Measurements from ENCODE around the gene TNIK. TPM values are rescaled to one million over a fixed set of nuclear protein-coding genes. Genes with fewer than 3 reads are reported as not detected.
"Not testable (repeated sequence)": the region's sequence is repeated elsewhere in the genome, so short reads cannot be mapped to it uniquely, and the experiment has no call there.

Gene TNIK
- polyA plus RNA-seq, 3 donors: 16.5 to 22.3 (median 18.0) TPM

DNA sequence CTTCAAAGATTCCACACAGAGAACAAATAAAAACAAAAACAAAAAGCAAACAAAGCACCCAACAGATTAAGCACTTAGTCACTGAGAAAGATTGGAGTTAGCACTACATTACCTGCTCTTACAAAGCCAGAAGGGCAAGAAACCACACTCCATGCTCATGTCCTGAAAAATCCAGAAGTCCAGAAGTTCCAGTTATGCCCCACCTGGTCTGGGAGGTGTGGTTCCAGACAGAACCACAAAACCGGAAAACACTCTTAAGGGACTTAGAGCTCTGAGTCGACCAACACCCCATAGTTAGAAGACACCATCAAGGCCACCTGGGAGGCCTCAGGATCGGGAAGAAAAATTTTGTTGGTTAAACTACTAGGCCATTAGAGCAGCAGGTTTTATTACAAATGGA, 88.9 kb downstream of the TNIK start:
- DNase-seq (ENCODE audit: low read depth in 3 of 3, low spot score in 2 of 3): no peak

DNA sequence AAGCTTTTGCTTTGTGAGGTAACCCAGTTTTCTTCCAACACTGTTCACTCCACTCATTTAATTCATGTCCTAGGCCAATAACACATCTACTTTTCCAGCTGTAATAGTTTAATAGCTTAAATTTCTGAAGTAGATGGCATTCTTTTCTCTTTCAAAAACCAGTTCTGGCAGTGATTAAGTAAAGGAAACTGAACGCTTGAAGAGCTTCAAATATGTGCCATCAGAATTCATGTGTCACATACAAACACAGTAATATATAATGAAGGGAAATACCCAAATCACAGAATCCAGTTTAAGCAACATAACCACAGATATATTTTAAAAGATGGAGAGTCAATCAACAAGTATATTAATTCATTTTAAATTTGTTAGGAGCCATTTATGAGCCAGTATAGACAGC, 91.0 kb downstream of the TNIK start:
- no peak for DNase-seq (ENCODE audit: low read depth in 3 of 3, low spot score in 2 of 3)

DNA sequence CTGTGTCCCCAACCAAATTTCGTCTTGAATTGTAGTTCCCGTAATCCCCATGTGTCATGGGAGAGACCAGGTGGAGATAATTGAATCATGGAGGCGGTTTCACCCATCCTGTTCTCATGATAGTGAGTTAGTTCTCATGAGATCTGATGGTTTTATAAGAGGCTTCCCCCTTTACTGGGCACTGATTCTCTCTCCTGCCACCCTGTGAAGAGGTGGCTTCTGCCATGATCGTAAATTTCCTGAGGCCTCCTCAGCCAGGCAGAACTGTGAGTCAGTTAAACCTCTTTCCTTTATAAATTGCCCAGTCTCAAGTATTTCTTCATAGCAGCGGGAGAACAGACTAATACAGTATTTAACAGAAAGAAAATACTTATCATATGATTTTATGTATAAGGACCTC, 93.5 kb downstream of the TNIK start:
- not testable (repeated sequence) for DNase-seq (ENCODE audit: low read depth in 3 of 3, low spot score in 2 of 3)

DNA sequence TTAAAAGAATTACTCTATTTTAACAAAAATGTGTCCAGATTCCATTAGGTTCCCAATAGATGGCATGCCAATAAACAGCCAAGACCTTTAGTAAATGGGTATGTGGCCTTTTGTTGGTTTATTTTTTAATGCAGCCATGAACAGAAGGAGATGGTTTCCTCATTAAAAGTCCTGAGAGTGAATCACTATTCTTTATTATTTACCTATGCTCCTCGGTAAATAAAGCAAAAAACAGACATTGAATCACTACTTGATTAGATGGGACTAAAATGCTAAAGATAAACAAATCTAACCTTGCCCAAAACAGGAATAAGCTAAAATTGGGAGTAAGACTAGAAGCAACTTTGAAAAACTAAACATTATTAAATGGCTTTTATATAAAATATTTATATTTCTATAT, 94.2 kb downstream of the TNIK start:
- no peak for DNase-seq (ENCODE audit: low read depth in 3 of 3, low spot score in 2 of 3)

DNA sequence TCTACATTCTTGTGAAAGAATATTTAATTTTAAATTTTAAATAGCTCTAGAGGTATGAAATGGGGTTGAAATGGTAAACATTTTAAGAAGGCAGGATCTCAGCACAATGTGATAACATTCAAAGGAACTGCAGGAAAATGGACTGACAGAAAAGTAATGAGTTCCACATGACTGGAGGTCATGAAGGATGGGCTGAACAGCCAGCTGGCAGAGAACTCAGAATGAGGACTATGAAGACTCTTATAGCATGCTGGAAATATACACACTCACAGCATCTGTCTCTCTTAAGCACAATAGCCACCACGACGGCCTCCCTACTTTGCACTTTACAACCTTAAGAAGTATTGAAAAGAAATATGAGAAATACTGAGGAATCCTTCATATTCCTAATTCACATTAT, 94.7 kb downstream of the TNIK start:
- no peak for DNase-seq (ENCODE audit: low read depth in 3 of 3, low spot score in 2 of 3)

DNA sequence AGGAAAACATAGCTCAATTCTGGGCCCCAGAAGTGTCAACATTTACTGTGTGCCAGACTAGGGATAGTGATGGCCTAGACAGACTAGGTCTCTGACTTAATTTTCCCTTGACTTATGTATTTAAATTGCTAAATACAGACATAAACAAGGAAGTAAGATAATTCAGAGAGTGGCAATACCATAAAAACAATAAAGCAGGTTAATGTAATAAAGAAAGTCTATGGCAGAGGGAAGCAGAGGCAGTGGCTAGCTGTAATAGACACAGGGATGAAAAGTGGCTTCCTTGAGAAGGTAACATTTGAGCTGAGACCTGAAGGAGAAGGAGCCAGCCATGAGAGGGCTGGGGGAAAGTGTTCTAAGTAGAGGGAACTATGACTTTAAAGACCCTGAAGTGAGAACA, 95.7 kb downstream of the TNIK start:
- no peak for DNase-seq (ENCODE audit: low read depth in 3 of 3, low spot score in 2 of 3)

DNA sequence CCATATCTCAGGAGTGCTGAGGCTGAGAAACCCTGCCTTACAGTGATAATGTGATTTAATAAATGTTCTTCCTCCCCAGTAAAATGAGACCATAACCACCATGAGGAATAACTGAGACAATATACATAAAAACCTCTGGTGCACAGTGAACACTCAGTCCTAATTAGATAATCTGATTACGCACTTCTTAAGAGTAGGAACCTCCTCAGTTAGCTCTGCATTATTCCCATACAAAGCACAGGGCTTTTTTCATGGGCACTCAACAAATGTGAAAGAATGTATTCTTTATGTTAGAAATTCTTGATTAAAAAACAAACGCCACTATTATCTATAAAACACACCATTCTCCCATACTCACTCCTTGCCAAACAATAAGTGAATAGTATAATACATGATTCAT, 97.0 kb downstream of the TNIK start:
- no peak for DNase-seq (ENCODE audit: low read depth in 3 of 3, low spot score in 2 of 3)

DNA sequence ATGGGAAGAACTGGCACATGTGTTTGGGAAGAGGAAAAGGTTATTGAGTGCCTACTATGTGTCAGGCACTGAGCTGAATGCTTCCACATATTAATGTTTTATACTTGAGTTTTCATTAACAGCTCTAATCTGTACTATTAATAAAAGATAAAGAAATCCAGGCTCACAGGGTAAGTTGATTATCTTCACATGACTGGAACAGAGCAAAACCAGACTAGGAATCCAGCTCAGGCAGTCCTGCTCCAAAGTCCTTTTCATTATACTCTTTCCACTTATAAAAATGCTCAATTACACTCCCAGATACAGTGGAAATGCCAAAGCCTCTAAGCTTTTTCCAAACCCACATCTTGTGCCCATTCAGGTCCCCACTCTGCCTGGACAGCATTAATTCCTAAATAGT, 97.6 kb downstream of the TNIK start:
- DNase-seq (ENCODE audit: low read depth in 3 of 3, low spot score in 2 of 3): no peak

DNA sequence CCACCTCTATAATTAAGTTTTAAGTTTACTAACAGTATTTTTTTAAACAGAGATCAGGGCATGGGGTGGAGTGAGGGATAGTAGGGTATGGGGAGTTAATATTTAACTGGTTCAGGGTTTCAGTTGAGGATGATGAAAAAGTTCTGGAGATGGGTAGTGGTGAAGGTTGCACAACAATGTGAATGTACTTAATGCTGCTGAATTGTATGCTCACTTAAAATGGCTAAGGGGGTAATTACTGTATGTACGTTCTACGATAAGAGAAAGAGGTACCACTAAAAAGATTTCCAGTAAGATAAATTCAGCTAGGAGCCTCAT, 101.4 kb downstream of the TNIK start:
- DNase-seq (ENCODE audit: low read depth in 3 of 3, low spot score in 2 of 3): no peak

DNA sequence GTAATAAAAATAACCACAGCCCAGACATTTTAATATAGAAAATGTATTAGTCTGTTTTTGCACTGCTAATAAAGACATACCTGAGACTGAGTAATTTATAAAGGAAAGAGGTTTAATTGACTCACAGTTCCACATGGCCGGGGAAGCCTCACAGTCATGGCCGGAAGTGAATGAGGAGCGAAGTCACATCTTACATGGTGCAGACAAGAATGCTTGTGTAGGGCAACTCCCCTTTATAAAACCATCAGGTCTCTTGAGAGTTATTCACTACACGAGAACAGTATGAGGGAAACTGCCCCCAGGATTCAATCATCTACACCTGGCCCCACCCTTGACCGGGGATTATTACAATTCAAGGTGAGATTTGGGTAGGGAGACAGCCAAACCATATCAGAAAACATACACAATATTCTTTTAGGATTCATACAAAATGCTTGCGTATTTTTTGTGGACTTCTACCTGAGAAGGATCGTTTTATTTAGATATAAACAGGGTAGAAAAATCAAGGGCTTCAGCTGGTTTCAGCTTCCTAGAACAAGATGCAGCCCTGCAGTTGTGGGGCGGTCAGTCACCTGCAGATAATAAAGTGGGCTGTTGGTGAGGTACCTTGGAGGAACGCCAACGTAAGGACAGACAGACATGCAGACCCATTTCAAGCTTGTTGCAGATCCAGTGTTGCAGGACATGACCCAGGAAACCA, 101.9 kb downstream of the TNIK start:
- DNase-seq (ENCODE audit: low read depth in 3 of 3, low spot score in 2 of 3): no peak

DNA sequence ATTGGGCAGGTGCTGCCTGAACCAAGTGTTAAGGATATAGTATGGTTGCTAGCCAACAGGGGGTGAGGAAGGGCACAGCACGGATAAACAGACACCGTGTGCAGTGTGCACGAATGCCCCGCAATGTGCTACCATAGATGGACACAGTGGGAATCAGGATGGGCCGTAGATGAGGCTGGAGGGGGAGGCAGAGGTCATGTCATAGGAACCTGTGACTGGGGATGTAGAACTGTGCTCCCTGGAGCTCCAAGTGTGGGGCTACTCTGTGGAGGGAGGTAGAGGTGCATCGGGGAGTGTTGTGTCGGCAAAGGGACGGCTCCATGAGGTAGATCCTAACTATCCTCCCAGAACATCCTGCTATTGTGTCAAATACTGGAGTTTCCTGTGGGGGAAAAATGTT, 102.5 kb downstream of the TNIK start:
- DNase-seq (ENCODE audit: low read depth in 3 of 3, low spot score in 2 of 3): no peak

DNA sequence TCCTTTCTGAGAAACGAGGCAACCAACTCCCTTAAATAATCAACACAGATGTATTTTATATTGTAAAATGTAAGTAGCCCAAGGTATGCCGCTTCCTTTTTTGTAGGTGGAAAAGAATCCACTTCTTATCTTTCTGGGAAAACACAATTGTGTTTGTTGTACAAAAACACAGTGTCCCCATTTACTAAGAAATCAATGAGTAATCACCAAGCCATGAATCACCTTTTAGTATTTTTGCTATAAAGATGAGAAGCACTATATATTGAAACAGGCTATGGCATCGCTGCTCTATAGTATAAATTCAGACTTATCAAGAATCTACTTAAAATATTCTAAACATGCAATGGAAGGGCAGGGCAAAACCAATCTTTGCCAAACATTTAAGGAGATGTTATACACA, 104.0 kb downstream of the TNIK start:
- DNase-seq (ENCODE audit: low read depth in 3 of 3, low spot score in 2 of 3): no peak

DNA sequence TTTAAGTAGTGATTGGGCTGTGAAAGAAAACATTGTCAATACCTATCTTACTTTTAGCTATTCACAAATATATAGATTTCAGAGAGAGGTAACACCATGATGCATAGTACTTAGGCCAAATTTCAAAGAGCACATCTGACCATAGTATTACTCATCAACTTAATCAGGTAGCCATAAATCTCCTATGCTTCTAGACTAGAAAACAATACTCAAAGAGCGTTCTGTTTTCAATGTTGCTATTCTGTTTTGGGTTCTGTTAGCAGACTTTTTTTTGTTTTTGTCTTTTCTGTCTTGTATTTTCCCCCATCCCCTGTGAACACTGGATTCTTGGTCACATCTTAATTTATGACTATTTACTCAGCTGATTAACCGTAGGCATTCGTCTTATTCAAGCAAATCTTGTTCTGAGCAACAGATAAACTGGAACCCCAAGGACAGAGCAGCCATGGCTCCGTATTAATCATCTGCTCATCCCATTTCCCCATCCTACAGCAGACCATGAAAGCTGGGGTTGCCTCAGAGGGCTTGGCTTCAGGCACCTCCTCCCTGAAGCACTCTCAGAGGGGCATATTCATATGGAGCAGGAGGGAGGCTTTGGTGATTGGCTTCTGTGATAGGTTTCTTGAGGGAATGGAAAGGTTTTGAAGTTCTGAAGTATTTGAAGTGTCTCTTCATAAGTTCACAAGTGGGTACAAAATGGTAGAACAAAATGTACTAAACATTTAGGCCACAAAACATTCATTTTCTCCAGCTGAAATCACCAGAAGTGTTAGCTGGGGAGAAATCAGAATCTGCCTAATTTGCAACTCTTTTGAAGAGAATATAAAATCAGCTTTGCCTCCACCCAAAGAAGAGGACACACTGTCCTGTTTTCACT, 105.3 kb downstream of the TNIK start:
- no peak for DNase-seq (ENCODE audit: low read depth in 3 of 3, low spot score in 2 of 3)

DNA sequence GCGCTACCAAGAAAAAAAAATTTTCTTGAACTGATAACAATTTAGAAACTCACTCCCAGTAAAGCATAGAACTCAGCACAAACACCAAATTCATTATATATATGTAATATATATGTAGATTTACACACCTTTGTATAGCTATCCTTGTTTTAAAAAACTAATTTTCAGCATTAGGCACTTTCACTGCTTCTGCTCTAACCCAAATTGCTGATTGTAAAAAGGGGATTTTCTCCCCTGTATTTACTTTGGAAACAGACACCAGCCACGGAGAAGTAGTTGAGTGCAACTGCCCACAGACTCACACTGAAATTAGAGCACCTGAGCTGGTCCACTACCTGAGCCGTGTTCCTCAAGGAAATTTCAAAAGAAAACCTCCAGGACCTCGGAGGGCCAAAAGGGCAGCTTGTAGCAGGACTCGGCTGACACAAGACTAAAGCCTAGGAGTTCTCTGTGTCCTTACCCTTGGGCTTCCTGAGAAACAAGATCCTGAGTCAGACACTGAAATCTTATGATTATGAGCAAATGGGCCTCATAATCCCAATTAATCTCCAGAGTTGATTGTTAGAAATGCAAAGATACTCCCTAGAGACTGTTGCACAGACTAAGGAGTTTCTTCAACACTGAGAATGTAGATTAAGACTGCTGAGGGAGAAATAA, 106.0 kb downstream of the TNIK start:
- no peak for DNase-seq (ENCODE audit: low read depth in 3 of 3, low spot score in 2 of 3)

DNA sequence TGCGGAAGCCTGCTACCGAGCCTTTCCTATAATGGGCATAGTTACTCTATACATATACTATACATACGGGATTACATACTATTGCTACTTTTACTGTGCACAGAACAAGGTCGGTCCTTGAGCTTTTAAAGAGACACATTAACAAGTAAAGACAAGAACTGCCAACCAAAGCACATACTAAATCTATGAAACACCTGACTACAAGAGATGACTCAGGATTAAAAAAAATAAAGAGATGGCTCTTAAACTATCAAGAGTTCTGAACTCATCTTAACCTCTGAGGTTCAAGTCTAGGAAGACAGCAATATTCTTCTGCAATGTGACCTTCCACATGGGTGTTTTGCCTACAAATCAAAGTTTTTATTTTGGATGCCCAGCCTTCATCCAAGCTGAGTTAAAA, 106.8 kb downstream of the TNIK start:
- no peak for DNase-seq (ENCODE audit: low read depth in 3 of 3, low spot score in 2 of 3)

DNA sequence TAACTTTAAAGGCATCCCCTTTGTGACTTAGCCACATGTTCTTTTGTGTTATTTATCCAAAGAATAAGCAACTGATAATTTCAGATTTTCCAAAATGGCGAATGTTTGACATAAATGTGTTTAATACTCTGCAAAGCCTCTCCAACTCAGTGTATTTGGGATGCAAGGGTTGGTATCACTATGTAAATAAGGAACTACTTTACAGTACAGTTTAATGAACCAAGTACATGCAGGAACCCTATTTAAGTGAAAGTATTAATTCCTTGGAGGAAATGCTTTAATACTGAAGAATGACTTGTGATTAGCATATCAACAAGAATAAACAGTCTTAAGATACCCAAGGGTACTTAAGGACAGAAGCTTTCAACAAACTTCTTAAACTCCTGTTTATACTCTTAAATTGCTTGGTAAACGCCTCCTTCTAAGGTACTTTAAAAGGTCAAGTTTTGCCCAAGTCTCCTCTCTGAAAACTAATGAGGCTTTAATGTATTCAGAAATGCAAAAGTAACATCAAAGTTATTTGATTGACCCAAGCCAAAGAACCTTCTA, 107.7 kb downstream of the TNIK start:
- no peak for DNase-seq (ENCODE audit: low read depth in 3 of 3, low spot score in 2 of 3)

DNA sequence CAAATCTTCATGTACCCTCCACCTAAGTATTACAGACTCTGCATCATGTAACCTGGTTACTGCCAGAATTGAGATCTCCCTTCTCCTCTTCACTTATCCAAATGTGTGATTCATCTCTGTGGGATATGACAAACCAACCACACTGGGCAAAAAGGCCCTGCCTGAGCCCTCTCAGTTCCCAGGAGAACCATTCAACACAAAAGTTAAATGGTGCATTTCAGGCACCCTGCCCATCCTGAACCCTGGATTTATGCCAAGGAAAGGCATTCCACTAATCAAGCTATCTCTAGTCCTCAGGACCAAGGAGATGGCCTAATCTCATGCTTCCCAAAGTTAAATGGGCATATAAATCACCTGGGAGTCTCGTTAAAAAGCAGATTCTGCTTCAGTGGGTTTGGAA, 108.5 kb downstream of the TNIK start:
- no peak for DNase-seq (ENCODE audit: low read depth in 3 of 3, low spot score in 2 of 3)

DNA sequence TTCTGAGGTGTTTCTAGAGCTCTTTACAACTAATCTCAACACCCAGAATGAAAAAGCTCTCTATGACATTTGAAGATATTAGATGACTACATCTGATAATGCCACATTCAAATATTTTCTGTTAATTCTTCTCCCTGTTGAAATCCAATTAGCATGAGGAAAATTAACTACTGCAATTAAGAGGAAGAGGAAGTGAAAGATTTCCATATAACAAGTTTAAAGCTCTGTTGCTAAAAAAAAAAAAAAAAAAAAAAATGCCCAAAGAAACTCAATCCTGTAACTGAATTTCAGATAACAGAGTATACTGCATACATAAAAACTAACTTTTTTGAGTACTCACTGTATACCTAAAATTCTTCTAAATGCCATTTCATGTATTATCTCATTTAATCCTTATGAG, 109.8 kb downstream of the TNIK start:
- DNase-seq (ENCODE audit: low read depth in 3 of 3, low spot score in 2 of 3): no peak

DNA sequence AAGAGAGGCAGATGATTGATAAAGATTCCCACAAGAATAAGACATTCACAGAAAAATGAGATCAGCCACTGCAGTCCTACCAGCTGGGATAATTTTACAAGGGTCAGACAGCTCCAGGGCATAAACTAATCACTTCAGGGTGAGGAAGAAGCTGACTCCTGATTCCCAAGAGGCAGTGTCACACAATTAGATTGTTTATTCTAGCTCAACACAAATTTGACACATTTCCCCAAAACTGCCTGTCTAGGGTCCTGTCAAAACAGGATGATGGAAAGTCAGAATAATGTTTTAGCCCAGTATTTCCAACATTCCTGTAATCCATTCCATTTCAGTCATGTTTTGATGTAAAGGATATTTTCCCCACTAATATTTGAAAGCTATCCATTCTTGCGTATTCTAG, 110.8 kb downstream of the TNIK start:
- DNase-seq (ENCODE audit: low read depth in 3 of 3, low spot score in 2 of 3): no peak

DNA sequence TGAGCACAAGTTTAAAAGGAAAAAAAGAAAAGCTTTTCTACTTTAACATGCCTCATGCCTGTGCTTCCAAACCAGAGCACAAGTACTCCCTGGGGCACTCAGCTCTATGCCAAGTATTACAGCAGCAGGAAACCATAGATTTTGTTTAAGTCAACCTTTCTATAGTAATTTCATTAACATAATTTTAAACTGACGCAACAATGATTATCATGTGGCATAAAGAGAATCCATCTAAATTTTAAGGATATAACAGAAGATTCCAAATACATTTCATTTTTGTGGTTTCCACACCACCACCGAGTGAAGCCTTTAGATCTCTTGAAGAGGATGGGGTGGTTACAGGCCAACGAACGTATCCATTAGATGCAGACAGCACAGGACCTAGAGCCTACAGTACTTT, 112.1 kb downstream of the TNIK start:
- no peak for DNase-seq (ENCODE audit: low read depth in 3 of 3, low spot score in 2 of 3)

DNA sequence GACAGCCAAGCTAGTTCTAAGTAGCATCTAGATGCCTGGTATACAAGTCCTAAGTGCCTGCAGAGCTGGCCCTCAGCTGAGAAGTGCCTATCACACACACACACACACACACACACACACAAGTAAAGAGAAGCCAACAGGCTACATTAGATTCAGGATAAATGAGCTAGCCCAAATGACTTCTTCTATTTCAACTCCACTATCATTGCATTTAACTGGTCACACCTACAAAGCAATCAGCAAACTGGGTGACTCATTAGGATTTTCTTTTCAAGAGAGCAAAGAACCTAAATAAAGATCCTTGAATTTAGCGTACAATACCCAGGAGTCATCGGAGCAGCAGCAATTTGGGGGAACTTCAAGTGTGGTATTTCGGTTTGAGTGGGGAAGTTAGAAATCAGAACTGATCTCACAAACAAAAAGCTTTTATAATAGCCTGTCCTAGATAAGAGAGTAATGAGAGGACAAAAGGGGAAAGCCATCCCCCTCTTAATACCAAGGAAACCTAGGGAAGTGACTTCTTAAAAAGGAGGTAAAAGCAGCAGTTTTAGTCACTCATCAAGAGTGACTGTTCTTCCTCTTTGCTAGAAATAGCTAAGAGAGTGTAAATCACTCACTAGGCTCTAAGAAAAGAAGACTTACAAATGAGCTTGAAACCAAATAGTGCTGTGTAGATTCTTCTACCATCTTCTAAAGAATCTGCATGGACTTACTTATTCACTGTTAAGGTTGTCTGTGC, 112.7 kb downstream of the TNIK start:
- DNase-seq (ENCODE audit: low read depth in 3 of 3, low spot score in 2 of 3): no peak
